DOHH2 (cell line): ENCODE data around the gene GALNT9.

ENCODE experiments used
- CTCF ChIP-seq: fragments of 200-600 bp; sonication (generic); IDR thresholded peaks from one replicate; pipeline ENCODE4 v1.5.1; 2014; ENCODE audit warnings: antibody characterized with exemption, mild to moderate bottlenecking, low read depth, low read length; ENCODE audit not compliant: poor library complexity, severe bottlenecking
- EZH2phosphoT487 ChIP-seq: fragments of 200-600 bp; sonication (generic); IDR thresholded peaks from 2 replicates; pipeline ENCODE4 v1.6.1; 2017; ENCODE audit warnings: borderline replicate concordance, mild to moderate bottlenecking, antibody characterized with exemption, low read length, moderate library complexity, mixed read lengths

GRCh38 chr12:132207083-132207775, 122.2 kb downstream of the GALNT9 start:
- TF ChIP-seq CTCF (no peak), EZH2phosphoT487 (no peak)
